Upper lobe of right lung (tissue), 1 donor: Measurements from ENCODE around the gene RHOH. TPM values are rescaled to one million over a fixed set of nuclear protein-coding genes. Genes with fewer than 3 reads are reported as not detected.
A peak's percentile ranks its signal among the peaks of the same experiment; 100 is the strongest.

Experiments
- ATAC-seq: fragments of 200-7000 bp; cut with Tn5 transposase; one replicate; pipeline ENCODE4 v1.9.1; 2020; ENCODE audit warnings: mild to moderate bottlenecking, moderate library complexity
- DNase-seq: peaks from one replicate; pipeline ENCODE4 v3.0.0-alpha.2; 2020
- H3K27ac ChIP-seq: fragments of 200-600 bp; one replicate; pipeline ENCODE4 v1.8.0; 2022
- H3K27me3 ChIP-seq: fragments of 200-600 bp; one replicate; pipeline ENCODE4 v1.8.0; 2022; ENCODE audit warnings: mild to moderate bottlenecking
- H3K36me3 ChIP-seq: fragments of 200-600 bp; one replicate; pipeline ENCODE4 v1.8.0; 2022
- H3K4me1 ChIP-seq: fragments of 200-600 bp; one replicate; pipeline ENCODE4 v1.8.0; 2022
- H3K4me3 ChIP-seq: fragments of 200-600 bp; one replicate; pipeline ENCODE4 v1.8.0; 2022; ENCODE audit warnings: mild to moderate bottlenecking
- H3K9me3 ChIP-seq: fragments of 200-600 bp; one replicate; pipeline ENCODE4 v1.8.0; 2022
- CTCF ChIP-seq: fragments of 200-600 bp; IDR thresholded peaks from one replicate; pipeline ENCODE4 v1.8.0; 2022; ENCODE audit warnings: antibody characterized with exemption
- intact Hi-C: fragments of 100-400 bp; cut with DNase I; formaldehyde crosslinking; loops from one replicate; pipeline ENCODE4 v1.11.0; 2022
- total RNA-seq: library from RNA; stranded (reverse); fragmentation: NEBNext Ultra II Directional; extraction: Animal tissue kit (Norgen Biotek cat#: 25700); gene quantifications from one replicate; pipeline ENCODE4 v1.2.1, GENCODE V29; 2021
- donor health status: DM: no; HTN: yes; CAD: no; lungs with severe emphysema.

The RHOH gene
- total RNA-seq, 1 donor from 2014 or later: 8.8 TPM

DNA sequence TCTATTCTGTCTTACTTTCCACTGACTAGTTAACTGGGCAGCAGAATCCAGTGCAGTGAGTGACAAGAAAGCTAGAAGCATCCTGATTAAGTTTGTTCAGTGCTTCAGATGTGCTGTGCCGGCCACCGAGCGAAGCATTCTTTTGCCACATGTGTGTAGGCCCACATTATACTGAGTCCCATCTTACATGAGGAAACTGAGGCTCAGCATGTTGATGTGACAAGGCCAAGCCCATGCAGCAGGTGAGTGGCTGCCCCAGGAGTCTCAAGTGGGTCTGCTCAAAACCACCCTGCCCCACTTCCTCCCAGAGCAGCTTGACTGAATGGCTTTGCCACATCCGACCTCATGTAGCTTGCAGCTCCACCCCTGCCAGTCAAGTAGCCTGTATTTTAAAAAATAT is 50.5 kb downstream of the RHOH start:
- no peak for ATAC-seq

GRCh38 chr4:40251366-40251765 is 54.5 kb downstream of the RHOH start:
- Histone ChIP-seq H3K27ac (no peak overlapping the region), H3K4me3 (no peak overlapping the region), H3K36me3 (no peaks in the 10 kb centered on the region), H3K9me3 (no peaks in the 10 kb centered on the region), H3K4me1 (no peaks in the 10 kb centered on the region), H3K27me3 (no peaks in the 10 kb centered on the region)
- ATAC-seq (no peak), DNase-seq (no peak)
- intact Hi-C loops: no loop called here
- TF ChIP-seq CTCF: no peak

More for the DNA sequence above, 50.5 kb downstream of the RHOH start:
- Histone ChIP-seq H3K27ac (no peak overlapping the region), H3K4me3 (no peak overlapping the region), H3K27me3 (no peaks in the 10 kb centered on the region), H3K9me3 (no peaks in the 10 kb centered on the region), H3K36me3 (no peaks in the 10 kb centered on the region), H3K4me1 (no peaks in the 10 kb centered on the region)
- no peak for DNase-seq
- no peak for TF ChIP-seq CTCF
- intact Hi-C loops: no loop called here

GRCh38 chr4:40253906-40254305 is 57.1 kb downstream of the RHOH start:
- no peaks in the 10 kb centered on the region for H3K9me3 ChIP-seq
- DNase-seq: no peak
- H3K4me1 ChIP-seq: no peaks in the 10 kb centered on the region
- ATAC-seq: no peak
- no peak overlapping the region for H3K27ac ChIP-seq
- intact Hi-C loops: no loop called here
- TF ChIP-seq CTCF: no peak
- H3K4me3 ChIP-seq: no peak overlapping the region
- no peaks in the 10 kb centered on the region for H3K27me3 ChIP-seq
- H3K36me3 ChIP-seq: no peaks in the 10 kb centered on the region

- no peaks in the 10 kb centered on the region for H3K27me3 ChIP-seq
- intact Hi-C loops: no loop called here
- H3K4me3 ChIP-seq: no peak overlapping the region
- ATAC-seq (no peak), DNase-seq (no peak)
- H3K27ac ChIP-seq: no peak overlapping the region
- H3K4me1 ChIP-seq: no peaks in the 10 kb centered on the region
- H3K36me3 ChIP-seq: no peaks in the 10 kb centered on the region
- H3K9me3 ChIP-seq: no peaks in the 10 kb centered on the region
- no peak for TF ChIP-seq CTCF
Measured at GRCh38 chr4:40254608-40255392, 58.0 kb downstream of the RHOH start.

- Histone ChIP-seq H3K27ac (no peak overlapping the region), H3K4me3 (no peak overlapping the region), H3K9me3 (no peaks in the 10 kb centered on the region), H3K36me3 (no peaks in the 10 kb centered on the region), H3K4me1 (no peaks in the 10 kb centered on the region), H3K27me3 (no peaks in the 10 kb centered on the region)
- ATAC-seq (peak; percentile 33), DNase-seq (no peak)
- no peak for TF ChIP-seq CTCF
- intact Hi-C loops: no loop called here
Measured at GRCh38 chr4:40255393-40256281, 58.8 kb downstream of the RHOH start.
